Thymus (tissue), 14 donors: ENCODE measurements around the gene FAM111B. TPM values are rescaled to one million over a fixed set of nuclear protein-coding genes. Genes with fewer than 3 reads are reported as not detected.
A peak's percentile ranks its signal among the peaks of the same experiment; 100 is the strongest.
"Not testable (repeated sequence)": the region's sequence is repeated elsewhere in the genome, so short reads cannot be mapped to it uniquely, and the experiment has no call there.

Source experiments
- DNase-seq, 9 donors: peaks; one replicate each; pipeline ENCODE4 v3.0.0-alpha.2; 2013; ENCODE audit warnings: low spot score in 9 of 9, low read depth in 6 of 9, missing footprints in 1 of 9
- H3K27ac ChIP-seq, 2 donors: one replicate each; pipeline ENCODE4 v1.5.1; 2013; ENCODE audit warnings: control low read depth in 1 of 2, low read depth in 1 of 2, low read length in 1 of 2, mild to moderate bottlenecking in 1 of 2, moderate library complexity in 1 of 2
- H3K27me3 ChIP-seq, 2 donors: one replicate each; pipeline ENCODE4 v1.5.1; 2013; ENCODE audit warnings: low read length in 1 of 2; ENCODE audit not compliant: control insufficient read depth in 2 of 2, insufficient read depth in 1 of 2
- H3K36me3 ChIP-seq, 2 donors: one replicate each; pipeline ENCODE4 v1.5.1; 2013; ENCODE audit warnings: low read length in 1 of 2, mild to moderate bottlenecking in 1 of 2, moderate library complexity in 1 of 2; ENCODE audit not compliant: control insufficient read depth in 2 of 2, insufficient read depth in 2 of 2
- H3K4me1 ChIP-seq, 2 donors: one replicate each; pipeline ENCODE4 v1.5.1; 2013; ENCODE audit warnings: low read length in 2 of 2; ENCODE audit not compliant: control insufficient read depth in 2 of 2, insufficient read depth in 2 of 2
- H3K4me3 ChIP-seq, 2 donors: one replicate each; pipeline ENCODE4 v1.5.1; 2013; ENCODE audit warnings: low read length in 2 of 2, control low read depth in 1 of 2, mild to moderate bottlenecking in 1 of 2
- H3K9me3 ChIP-seq, 2 donors: one replicate each; pipeline ENCODE4 v1.5.1; 2013; ENCODE audit warnings: low read length in 1 of 2, mild to moderate bottlenecking in 1 of 2; ENCODE audit not compliant: control insufficient read depth in 2 of 2, insufficient read depth in 1 of 2
- WGBS: extraction: QIAGEN DNeasy Blood & Tissue Kit; methylation state at CpG from one replicate; pipeline ENCODE4 v1.1.7; 2013; 5-methylcytosine and 5-hydroxymethylcytosine counted together
- long read RNA-seq, 10 donors: transcript quantifications; one replicate each; lab custom pipeline, GENCODE V29; 2026
- polyA plus RNA-seq: library from polyadenylated mRNA; stranded (reverse); fragments of 200-250 nt; gene quantifications from one replicate; pipeline ENCODE4 v1.2.3, GENCODE V29; 2013
- total RNA-seq: library from RNA; stranded (reverse); fragments of 120-200 nt; gene quantifications from one replicate; pipeline ENCODE4 v1.2.4, GENCODE V29; 2013
- donor health status: healthy.

FAM111B gene, protein sequence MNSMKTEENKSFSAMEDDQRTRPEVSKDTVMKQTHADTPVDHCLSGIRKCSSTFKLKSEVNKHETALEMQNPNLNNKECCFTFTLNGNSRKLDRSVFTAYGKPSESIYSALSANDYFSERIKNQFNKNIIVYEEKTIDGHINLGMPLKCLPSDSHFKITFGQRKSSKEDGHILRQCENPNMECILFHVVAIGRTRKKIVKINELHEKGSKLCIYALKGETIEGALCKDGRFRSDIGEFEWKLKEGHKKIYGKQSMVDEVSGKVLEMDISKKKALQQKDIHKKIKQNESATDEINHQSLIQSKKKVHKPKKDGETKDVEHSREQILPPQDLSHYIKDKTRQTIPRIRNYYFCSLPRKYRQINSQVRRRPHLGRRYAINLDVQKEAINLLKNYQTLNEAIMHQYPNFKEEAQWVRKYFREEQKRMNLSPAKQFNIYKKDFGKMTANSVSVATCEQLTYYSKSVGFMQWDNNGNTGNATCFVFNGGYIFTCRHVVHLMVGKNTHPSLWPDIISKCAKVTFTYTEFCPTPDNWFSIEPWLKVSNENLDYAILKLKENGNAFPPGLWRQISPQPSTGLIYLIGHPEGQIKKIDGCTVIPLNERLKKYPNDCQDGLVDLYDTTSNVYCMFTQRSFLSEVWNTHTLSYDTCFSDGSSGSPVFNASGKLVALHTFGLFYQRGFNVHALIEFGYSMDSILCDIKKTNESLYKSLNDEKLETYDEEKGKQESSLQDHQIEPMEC
- total RNA-seq: 30.9 TPM
- polyA plus RNA-seq: 0.80 TPM
- long read RNA-seq, donor 1: 0 reads
- long read RNA-seq, donor 2: 0 reads
- long read RNA-seq, donor 3, transcript FAM111B-201 (4 exons, 3,488 nt): major isoform, 7 of 30 reads
- long read RNA-seq, donor 3, partial matches to known transcripts: 22 of 30 reads
- long read RNA-seq, donor 3, other reads (novel, unspliced or antisense): 0 of 30 reads
- long read RNA-seq, donor 4, transcript FAM111B-201 (4 exons, 3,488 nt): major isoform, 5 of 8 reads
- long read RNA-seq, donor 4, partial matches to known transcripts: 0 of 8 reads
- long read RNA-seq, donor 4, other reads (novel, unspliced or antisense): 0 of 8 reads
- long read RNA-seq, donor 5, transcript FAM111B-201 (4 exons, 3,488 nt): major isoform, 5 of 8 reads
- long read RNA-seq, donor 5, partial matches to known transcripts: 0 of 8 reads
- long read RNA-seq, donor 5, other reads (novel, unspliced or antisense): 0 of 8 reads
- long read RNA-seq, donor 6, partial matches to known transcripts: 0 of 5 reads
- long read RNA-seq, donor 6, other reads (novel, unspliced or antisense): 0 of 5 reads
- long read RNA-seq, donor 7, transcript FAM111B-201 (4 exons, 3,488 nt): major isoform, 5 of 9 reads
- long read RNA-seq, donor 7, partial matches to known transcripts: 0 of 9 reads
- long read RNA-seq, donor 7, other reads (novel, unspliced or antisense): 0 of 9 reads
- long read RNA-seq, donor 8, partial matches to known transcripts: 0 of 3 reads
- long read RNA-seq, donor 8, other reads (novel, unspliced or antisense): 0 of 3 reads
- long read RNA-seq, donor 9, partial matches to known transcripts: 0 of 5 reads
- long read RNA-seq, donor 9, other reads (novel, unspliced or antisense): 0 of 5 reads
- long read RNA-seq, donor 10, partial matches to known transcripts: 0 of 2 reads
- long read RNA-seq, donor 10, other reads (novel, unspliced or antisense): 0 of 2 reads

DNA sequence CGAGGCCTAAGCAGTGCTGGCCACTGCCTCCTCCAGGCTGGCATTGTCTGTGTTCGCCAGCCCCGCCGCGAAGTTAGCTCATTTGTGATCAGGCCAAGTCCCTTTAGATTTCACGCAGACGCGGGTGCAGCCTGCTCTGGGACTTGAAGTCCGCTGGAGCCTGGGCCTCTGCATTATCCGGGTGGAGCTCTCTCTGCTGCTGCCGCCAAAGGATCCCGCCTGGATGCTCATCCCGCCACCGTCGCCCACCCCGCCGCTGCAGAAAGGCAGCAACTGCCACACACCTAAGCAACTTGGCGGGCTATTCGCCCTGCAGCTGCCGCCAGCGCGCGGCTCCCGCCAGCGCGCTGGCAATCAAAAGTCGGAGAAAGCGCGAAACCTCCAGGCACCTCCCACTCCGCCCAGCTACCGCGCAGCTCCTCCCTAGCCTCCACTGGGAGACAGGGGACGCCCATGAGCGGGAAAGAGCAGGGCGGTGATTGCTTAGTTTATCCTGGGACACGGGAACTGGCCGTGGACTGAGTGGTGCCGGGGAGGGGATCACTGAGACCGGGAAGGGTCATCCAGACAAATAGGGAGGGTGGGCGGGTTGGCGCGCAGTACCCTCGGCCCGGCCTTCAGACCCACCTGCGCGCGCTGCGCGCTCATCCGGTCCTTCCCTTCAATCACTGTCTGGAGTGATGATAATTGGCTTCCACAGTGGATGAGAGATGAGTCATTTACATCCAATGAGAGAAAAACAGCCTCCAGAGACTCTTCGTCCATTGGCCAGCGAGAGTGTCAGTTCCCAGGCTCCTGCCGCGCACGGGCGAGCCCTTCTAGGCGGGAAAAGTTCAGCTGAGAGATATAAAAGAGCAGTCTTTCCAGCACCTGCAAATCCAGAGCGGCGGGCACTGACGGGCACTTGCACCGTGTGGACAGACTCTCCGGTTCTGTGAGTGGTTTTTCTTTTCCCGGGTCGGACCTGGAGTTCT, at the start of gene FAM111B:
FAM111B (plus strand) TSS at position 875 of the 974 bp plus-strand sequence. CDS start 2,389 bp downstream, outside the sequence.
- H3K4me1 ChIP-seq: peaks cover 8 to 26% of the 10 kb centered on the region in 2 donors
- peaks cover 0 to 18% of the 10 kb centered on the region in 2 donors for H3K36me3 ChIP-seq
- peak within 1 kb of the TSS; percentile 63 to 65 for H3K4me3 ChIP-seq
- H3K9me3 ChIP-seq: no peaks in the 10 kb centered on the region
- peak within 1 kb of the TSS; percentile 42 to 72 for H3K27ac ChIP-seq
- DNase-seq: peak; percentile 50 to 88 (median 63)
- WGBS: 3% methylated on average over 64 of the region's 64 CpGs
- peaks cover 0 to 3% of the 10 kb centered on the region in 2 donors for H3K27me3 ChIP-seq

DNA sequence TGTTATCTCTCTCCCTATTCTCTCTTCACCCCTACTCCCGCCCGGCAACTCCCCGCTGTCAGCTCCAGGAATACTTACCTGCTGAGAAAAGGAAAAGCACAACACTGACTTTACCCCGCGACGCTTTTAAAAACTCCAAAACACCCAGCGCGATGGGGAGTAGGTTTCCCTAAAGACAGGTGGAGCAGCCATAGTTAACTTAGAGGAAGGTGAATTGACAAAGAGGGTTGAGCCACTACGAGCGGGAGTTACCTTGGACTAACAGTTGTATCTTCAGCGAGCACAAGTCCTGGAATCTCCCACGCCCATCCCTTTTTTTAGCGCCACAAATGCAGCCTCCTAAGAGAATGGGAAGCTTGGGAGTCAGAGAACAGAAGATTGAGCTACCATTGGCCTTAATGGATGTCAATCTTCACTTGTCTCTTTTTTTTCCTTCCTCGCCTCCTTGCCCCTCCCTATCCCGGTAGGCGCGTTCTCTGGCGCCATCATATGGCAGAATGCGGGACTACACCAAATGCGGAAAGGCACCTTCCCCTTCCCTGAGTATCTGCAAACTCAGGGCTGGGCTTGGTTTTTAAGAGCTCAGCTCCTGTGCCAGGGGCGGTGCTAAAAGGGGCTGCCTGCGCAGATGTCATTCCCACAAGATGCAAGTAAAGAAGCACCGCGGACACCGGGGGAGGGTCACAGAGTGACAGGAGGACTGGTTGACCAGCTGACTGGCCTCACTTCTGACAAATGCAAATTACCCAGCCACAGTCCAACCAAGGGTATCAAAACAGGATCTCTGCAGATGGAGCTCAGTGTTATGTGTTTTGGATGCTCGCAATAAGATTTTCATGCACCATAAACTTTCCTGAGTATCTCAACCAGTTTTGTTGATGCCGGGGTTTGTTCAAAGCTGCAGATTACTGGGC, 48.7 kb upstream of the FAM111B start:
- not testable (repeated sequence) for H3K4me1 ChIP-seq, H3K9me3 ChIP-seq, H3K36me3 ChIP-seq, H3K27ac ChIP-seq
- Histone ChIP-seq H3K27me3 (peaks cover 6 to 14% of the 10 kb centered on the region in 2 donors), H3K4me3 (peak overlapping the region; percentile 33 to 46)
- WGBS: 9% methylated on average over 27 of the region's 27 CpGs
- peak; percentile 68 to 95 (median 89) for DNase-seq

DNA sequence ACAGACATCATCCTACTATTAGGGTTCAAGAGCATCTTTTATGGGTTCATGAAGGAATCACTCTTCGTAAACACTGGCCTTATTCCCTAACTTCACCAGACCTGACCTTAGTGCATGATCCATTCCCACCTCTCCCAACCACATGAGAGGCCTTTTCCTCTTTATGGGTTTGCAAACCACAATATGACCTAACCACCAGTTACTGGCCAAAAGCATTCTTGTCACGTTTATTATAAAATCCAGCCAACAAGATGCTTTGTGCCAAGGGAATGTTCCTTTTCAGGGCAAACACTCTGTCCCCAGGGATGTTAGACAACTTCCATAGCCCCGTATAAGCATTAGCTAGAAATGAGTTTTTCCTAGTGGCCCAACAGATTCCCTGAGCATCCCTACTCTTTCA, 46.9 kb upstream of the FAM111B start:
- H3K4me1 ChIP-seq, H3K4me3 ChIP-seq, DNase-seq, H3K27ac ChIP-seq, H3K36me3 ChIP-seq, H3K9me3 ChIP-seq: not testable (repeated sequence)
- peaks cover 6 to 24% of the 10 kb centered on the region in 2 donors for H3K27me3 ChIP-seq
- WGBS: 73% methylated on average over 3 of the region's 3 CpGs

- WGBS: 54% methylated on average over 56 of the region's 56 CpGs
- H3K27me3 ChIP-seq: peaks cover 6 to 28% of the 10 kb centered on the region in 2 donors
- H3K36me3 ChIP-seq: no peaks in the 10 kb centered on the region
- DNase-seq: no peak
- no peaks in the 10 kb centered on the region for H3K9me3 ChIP-seq
- H3K4me1 ChIP-seq: peaks cover 0 to 4% of the 10 kb centered on the region in 2 donors
- H3K27ac ChIP-seq: no peak overlapping the region
- no peak overlapping the region for H3K4me3 ChIP-seq
Observed at GRCh38 chr11:59062602-59063529, 44.2 kb upstream of the FAM111B start.

DNA sequence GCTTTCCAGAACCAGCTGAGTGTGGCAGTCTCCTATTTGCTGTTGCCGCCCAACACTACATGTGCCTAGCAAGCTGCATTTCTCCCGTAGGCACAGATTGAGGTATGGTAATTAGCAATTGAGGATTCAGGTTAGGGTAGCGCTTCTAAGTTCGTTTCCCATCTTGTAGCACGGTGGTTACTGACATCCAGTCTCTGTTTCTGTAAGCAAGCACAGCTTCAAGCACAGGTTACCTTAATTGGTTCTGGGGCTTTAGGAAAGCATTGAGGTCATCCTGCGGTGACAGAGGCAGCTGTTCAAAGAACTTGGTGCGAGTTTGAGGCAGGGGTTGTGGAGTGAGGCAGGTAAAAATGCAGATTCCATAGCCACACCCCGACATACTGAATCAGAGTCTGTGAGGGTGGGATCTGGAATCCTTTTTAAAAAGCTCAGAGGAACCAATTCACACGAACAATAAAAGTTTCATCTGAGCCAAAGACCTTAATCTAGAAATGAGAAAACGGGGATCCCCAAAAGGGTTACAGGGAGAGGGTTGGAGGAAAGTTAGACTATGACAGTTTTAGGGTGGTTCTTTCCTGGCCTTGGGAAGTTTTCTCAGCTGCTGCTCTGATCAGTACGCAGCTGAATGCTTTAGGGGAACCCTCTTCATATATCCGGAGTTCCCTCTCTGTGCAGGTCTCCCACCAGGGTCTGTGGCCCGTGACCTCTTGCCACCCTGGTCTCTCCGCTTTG, 42.9 kb upstream of the FAM111B start:
- H3K4me3 ChIP-seq, H3K27ac ChIP-seq, H3K9me3 ChIP-seq, H3K36me3 ChIP-seq, H3K4me1 ChIP-seq, DNase-seq: not testable (repeated sequence)
- H3K27me3 ChIP-seq: peaks cover 6 to 28% of the 10 kb centered on the region in 2 donors
- 86% methylated on average over 14 of the region's 14 CpGs for WGBS

GRCh38 chr11:59069087-59069486, 38.0 kb upstream of the FAM111B start:
- DNase-seq: no peak
- Histone ChIP-seq H3K36me3 (no peaks in the 10 kb centered on the region), H3K4me3 (no peak overlapping the region), H3K27me3 (peaks cover 0 to 10% of the 10 kb centered on the region in 2 donors), H3K4me1 (no peaks in the 10 kb centered on the region), H3K27ac (no peak overlapping the region), H3K9me3 (no peaks in the 10 kb centered on the region)
- WGBS: 95% methylated on average over 1 of the region's 1 CpG
